Neural progenitor cell (in vitro differentiated cells): ENCODE measurements around the gene GABRR3. TPM values are rescaled to one million over a fixed set of nuclear protein-coding genes. Genes with fewer than 3 reads are reported as not detected.
"Not testable (repeated sequence)": the region's sequence is repeated elsewhere in the genome, so short reads cannot be mapped to it uniquely, and the experiment has no call there.

ENCODE experiments used
- DNase-seq: peaks from one replicate; pipeline ENCODE4 v3.0.0-alpha.2; 2016; ENCODE audit warnings: low spot score
- H2AFZ ChIP-seq: fragments of 200-600 bp; sonication (generic); replicated peaks from 2 replicates; pipeline ENCODE4 v1.6.1; 2016; ENCODE audit warnings: antibody characterized with exemption
- H3F3A ChIP-seq: fragments of 200-600 bp; sonication (generic); 2 replicates; pipeline ENCODE4 v1.6.1; 2016; ENCODE audit warnings: antibody characterized with exemption, low read depth
- H3K27ac ChIP-seq: fragments of 200-600 bp; sonication (generic); 2 replicates; pipeline ENCODE4 v1.5.1; 2016; ENCODE audit warnings: mild to moderate bottlenecking
- H3K27me3 ChIP-seq: fragments of 200-600 bp; sonication (generic); 2 replicates; pipeline ENCODE4 v1.6.1; 2016; ENCODE audit warnings: mild to moderate bottlenecking, moderate library complexity
- H3K36me3 ChIP-seq: fragments of 200-600 bp; sonication (generic); 2 replicates; pipeline ENCODE4 v1.5.1; 2016
- H3K4me1 ChIP-seq: fragments of 200-600 bp; sonication (generic); 2 replicates; pipeline ENCODE4 v1.6.1; 2016; ENCODE audit warnings: mixed run types
- H3K4me2 ChIP-seq: fragments of 200-600 bp; sonication (generic); 2 replicates; pipeline ENCODE4 v1.6.1; 2016
- H3K4me3 ChIP-seq: fragments of 200-600 bp; sonication (generic); 2 replicates; pipeline ENCODE4 v1.5.1; 2016
- H3K79me2 ChIP-seq: fragments of 200-600 bp; sonication (generic); 2 replicates; pipeline ENCODE4 v1.6.1; 2016; ENCODE audit warnings: low read depth
- H3K9ac ChIP-seq: fragments of 200-600 bp; sonication (generic); 2 replicates; pipeline ENCODE4 v1.6.1; 2016
- H3K9me3 ChIP-seq: fragments of 200-600 bp; sonication (generic); 2 replicates; pipeline ENCODE4 v1.5.1; 2016; ENCODE audit warnings: low read depth
- H4K20me1 ChIP-seq: fragments of 200-600 bp; sonication (generic); 2 replicates; pipeline ENCODE4 v1.6.1; 2016; ENCODE audit warnings: low read depth
- H3K27ac Mint-ChIP-seq: 3 replicates; pipeline ENCODE4 v1.8.0; 2021; ENCODE audit warnings: mixed read lengths
- H3K27me3 Mint-ChIP-seq: 2 replicates; pipeline ENCODE4 v1.8.0; 2022; ENCODE audit warnings: low read depth, mild to moderate bottlenecking, inconsistent platforms, moderate library complexity, mixed read lengths; ENCODE audit not compliant: insufficient read depth
- H3K36me3 Mint-ChIP-seq: 3 replicates; pipeline ENCODE4 v1.8.0; 2021; ENCODE audit warnings: mixed read lengths
- H3K4me1 Mint-ChIP-seq: 3 replicates; pipeline ENCODE4 v1.8.0; 2021; ENCODE audit warnings: mixed read lengths
- H3K4me3 Mint-ChIP-seq: 3 replicates; pipeline ENCODE4 v1.8.0; 2021; ENCODE audit warnings: mild to moderate bottlenecking, moderate library complexity, mixed read lengths
- H3K9me3 Mint-ChIP-seq: 3 replicates; pipeline ENCODE4 v1.8.0; 2020; ENCODE audit warnings: mixed read lengths
- CTCF ChIP-seq: fragments of 200-600 bp; sonication (generic); IDR thresholded peaks from 2 replicates; pipeline ENCODE4 v1.5.1; 2017; ENCODE audit warnings: antibody characterized with exemption, mild to moderate bottlenecking
- EZH2 ChIP-seq: fragments of 200-600 bp; sonication (generic); IDR thresholded peaks from 2 replicates; pipeline ENCODE4 v1.6.1; 2017; ENCODE audit warnings: antibody characterized with exemption, mild to moderate bottlenecking, moderate library complexity
- EZH2phosphoT487 ChIP-seq: fragments of 200-600 bp; sonication (generic); IDR thresholded peaks from 2 replicates; pipeline ENCODE4 v1.6.1; 2017; ENCODE audit warnings: antibody characterized with exemption
- total RNA-seq: library from RNA; depleted of rRNA; stranded (reverse); fragments of >200 nt; gene quantifications from 2 replicates; pipeline ENCODE4 v1.2.3, GENCODE V29; 2015; ENCODE audit warnings: low replicate concordance

Gene GABRR3
- total RNA-seq, 1 donor from 2014 or later = not detected

DNA sequence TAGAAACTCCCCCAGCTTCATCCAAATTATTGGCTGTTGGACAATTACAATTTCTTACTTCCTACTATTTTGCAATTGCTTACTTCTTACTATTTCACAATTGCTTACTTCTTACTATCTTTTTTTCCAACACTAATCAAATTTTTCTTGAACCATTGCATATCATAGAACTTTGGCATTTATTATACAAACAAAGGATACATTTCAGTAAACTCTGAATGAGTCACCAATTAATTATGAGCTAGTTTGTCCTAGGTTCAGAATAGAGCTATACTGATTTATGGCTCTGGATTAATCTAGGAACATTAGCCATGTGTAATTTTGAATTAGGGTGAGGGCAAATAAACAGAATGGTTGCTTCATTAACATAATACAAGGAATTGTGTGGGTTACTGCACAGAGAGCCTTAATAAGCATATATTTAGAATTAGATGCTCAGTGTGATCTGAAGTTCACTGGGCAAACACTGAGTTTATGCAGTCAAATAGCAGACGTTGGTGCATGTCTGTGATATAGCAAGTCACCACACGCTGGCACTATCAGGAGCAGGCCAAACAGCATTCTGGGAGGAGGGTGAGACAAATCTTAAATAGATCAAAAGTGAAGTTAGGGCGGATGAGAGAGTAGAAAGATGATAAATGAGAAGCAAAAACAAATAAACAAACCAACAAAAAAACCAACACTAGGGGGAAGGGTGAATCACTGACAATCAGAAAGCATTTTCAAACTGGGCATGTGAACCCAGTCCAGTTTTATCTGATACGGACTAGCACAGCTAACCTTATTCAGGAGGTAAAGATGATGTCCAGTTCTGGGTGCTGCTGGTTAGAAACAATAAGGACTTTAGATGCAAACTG lies 21.5 kb downstream of the GABRR3 start:
- H3K9me3 ChIP-seq = no peaks in the 10 kb centered on the region
- Mint-ChIP-seq H3K4me1 (no peaks in the 10 kb centered on the region), H3K27ac (no peak overlapping the region), H3K27me3 (peaks cover 2% of the 10 kb centered on the region), H3K4me3 (no peak overlapping the region), H3K9me3 (no peaks in the 10 kb centered on the region), H3K36me3 (no peaks in the 10 kb centered on the region)
- H3K4me1 ChIP-seq = no peaks in the 10 kb centered on the region
- no peaks in the 10 kb centered on the region for H3F3A ChIP-seq
- TF ChIP-seq CTCF (no peak), EZH2 (no peak), EZH2phosphoT487 (no peak)
- H3K4me2 ChIP-seq = no peak overlapping the region
- H3K4me3 ChIP-seq = no peak overlapping the region
- no peaks in the 10 kb centered on the region for H3K27me3 ChIP-seq
- no peak overlapping the region for H3K27ac ChIP-seq
- DNase-seq = no peak
- H2AFZ ChIP-seq = peak overlapping the region; percentile 13
- no peaks in the 10 kb centered on the region for H3K79me2 ChIP-seq
- H3K36me3 ChIP-seq = no peaks in the 10 kb centered on the region
- no peaks in the 10 kb centered on the region for H4K20me1 ChIP-seq
- H3K9ac ChIP-seq = no peak overlapping the region

GRCh38 chr3:98012979-98013378 lies 22.1 kb downstream of the GABRR3 start:
- no peak overlapping the region for H2AFZ ChIP-seq
- H3K4me1 ChIP-seq = no peaks in the 10 kb centered on the region
- Mint-ChIP-seq H3K4me1 (no peaks in the 10 kb centered on the region), H3K4me3 (no peak overlapping the region), H3K27me3 (peaks cover 2% of the 10 kb centered on the region), H3K9me3 (no peaks in the 10 kb centered on the region), H3K36me3 (no peaks in the 10 kb centered on the region), H3K27ac (no peak overlapping the region)
- no peak overlapping the region for H3K4me3 ChIP-seq
- H3K27ac ChIP-seq = no peak overlapping the region
- H3K27me3 ChIP-seq = no peaks in the 10 kb centered on the region
- H3K9me3 ChIP-seq = no peaks in the 10 kb centered on the region
- no peak overlapping the region for H3K4me2 ChIP-seq
- H3K36me3 ChIP-seq = no peaks in the 10 kb centered on the region
- no peak for TF ChIP-seq CTCF
- TF ChIP-seq EZH2 = no peak
- TF ChIP-seq EZH2phosphoT487 = no peak
- no peaks in the 10 kb centered on the region for H3K79me2 ChIP-seq
- no peak overlapping the region for H3K9ac ChIP-seq
- no peaks in the 10 kb centered on the region for H3F3A ChIP-seq
- DNase-seq = no peak
- H4K20me1 ChIP-seq = no peaks in the 10 kb centered on the region

GRCh38 chr3:98010883-98011449 lies 24.1 kb downstream of the GABRR3 start:
- not testable (repeated sequence) for DNase-seq, H3K9ac ChIP-seq, H3K4me2 ChIP-seq, H3K36me3 Mint-ChIP-seq, H3K4me1 Mint-ChIP-seq, H3K9me3 ChIP-seq, H3K9me3 Mint-ChIP-seq, H3K79me2 ChIP-seq, H3K4me1 ChIP-seq, H3K27ac ChIP-seq, H3K4me3 ChIP-seq, H2AFZ ChIP-seq, H3K27me3 Mint-ChIP-seq, H3K27ac Mint-ChIP-seq, H3K27me3 ChIP-seq, H3K4me3 Mint-ChIP-seq, H3K36me3 ChIP-seq, H4K20me1 ChIP-seq, H3F3A ChIP-seq
